Nephron progenitor cell (in vitro differentiated cells): ENCODE measurements around the gene CTNND2.

Source experiments
- DNase-seq: peaks from one replicate; pipeline ENCODE4 v3.0.0; 2021
- H3K27ac Mint-ChIP-seq: 2 replicates; pipeline ENCODE4 v1.8.0; 2021; ENCODE audit warnings: mild to moderate bottlenecking, moderate library complexity, mixed read lengths
- H3K27me3 Mint-ChIP-seq: 2 replicates; pipeline ENCODE4 v1.8.0; 2021; ENCODE audit warnings: mild to moderate bottlenecking, low read depth, mixed read lengths; ENCODE audit not compliant: poor library complexity
- H3K36me3 Mint-ChIP-seq: 2 replicates; pipeline ENCODE4 v1.8.0; 2021; ENCODE audit warnings: low read depth, mixed read lengths
- H3K4me1 Mint-ChIP-seq: 2 replicates; pipeline ENCODE4 v1.8.0; 2021; ENCODE audit warnings: mixed read lengths
- H3K4me3 Mint-ChIP-seq: 2 replicates; pipeline ENCODE4 v1.8.0; 2021; ENCODE audit warnings: mild to moderate bottlenecking, moderate library complexity, mixed read lengths
- H3K9me3 Mint-ChIP-seq: 2 replicates; pipeline ENCODE4 v1.8.0; 2021; ENCODE audit warnings: mild to moderate bottlenecking, moderate library complexity, mixed read lengths
- TF ChIP-seq, protein P1 (sequence below): fragments of 200-600 bp; sonication (generic); IDR thresholded peaks from 2 replicates; pipeline ENCODE4 v1.5.0; 2021; ENCODE audit warnings: antibody characterized with exemption

CTNND2 gene

DNA sequence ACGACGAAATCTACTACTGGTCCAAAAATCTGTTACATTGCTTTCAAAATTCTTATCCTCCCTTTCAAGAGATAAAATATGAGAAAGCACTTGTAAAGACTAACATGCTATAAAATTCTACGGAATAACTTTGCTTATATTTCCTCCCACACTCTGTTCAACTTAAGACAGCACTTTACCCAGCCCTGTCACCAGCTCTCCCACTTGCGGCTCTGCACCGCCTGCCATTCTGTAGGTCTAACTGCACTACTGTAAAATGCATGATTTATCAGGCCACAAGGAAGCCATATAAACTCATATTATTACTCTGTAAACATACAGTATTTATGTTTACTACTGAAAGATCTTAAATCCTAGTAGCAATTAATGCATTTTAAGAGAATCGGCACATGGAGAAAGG is 11.4 kb downstream of the CTNND2 start:
- Mint-ChIP-seq H3K36me3 (no peaks in the 10 kb centered on the region), H3K4me3 (no peak overlapping the region), H3K27me3 (peaks cover under 1% of the 10 kb centered on the region), H3K4me1 (no peaks in the 10 kb centered on the region), H3K9me3 (peaks cover 7% of the 10 kb centered on the region), H3K27ac (no peak overlapping the region)
- DNase-seq: no peak
- TF ChIP-seq, protein P1, sequence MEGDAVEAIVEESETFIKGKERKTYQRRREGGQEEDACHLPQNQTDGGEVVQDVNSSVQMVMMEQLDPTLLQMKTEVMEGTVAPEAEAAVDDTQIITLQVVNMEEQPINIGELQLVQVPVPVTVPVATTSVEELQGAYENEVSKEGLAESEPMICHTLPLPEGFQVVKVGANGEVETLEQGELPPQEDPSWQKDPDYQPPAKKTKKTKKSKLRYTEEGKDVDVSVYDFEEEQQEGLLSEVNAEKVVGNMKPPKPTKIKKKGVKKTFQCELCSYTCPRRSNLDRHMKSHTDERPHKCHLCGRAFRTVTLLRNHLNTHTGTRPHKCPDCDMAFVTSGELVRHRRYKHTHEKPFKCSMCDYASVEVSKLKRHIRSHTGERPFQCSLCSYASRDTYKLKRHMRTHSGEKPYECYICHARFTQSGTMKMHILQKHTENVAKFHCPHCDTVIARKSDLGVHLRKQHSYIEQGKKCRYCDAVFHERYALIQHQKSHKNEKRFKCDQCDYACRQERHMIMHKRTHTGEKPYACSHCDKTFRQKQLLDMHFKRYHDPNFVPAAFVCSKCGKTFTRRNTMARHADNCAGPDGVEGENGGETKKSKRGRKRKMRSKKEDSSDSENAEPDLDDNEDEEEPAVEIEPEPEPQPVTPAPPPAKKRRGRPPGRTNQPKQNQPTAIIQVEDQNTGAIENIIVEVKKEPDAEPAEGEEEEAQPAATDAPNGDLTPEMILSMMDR: no peak

DNA sequence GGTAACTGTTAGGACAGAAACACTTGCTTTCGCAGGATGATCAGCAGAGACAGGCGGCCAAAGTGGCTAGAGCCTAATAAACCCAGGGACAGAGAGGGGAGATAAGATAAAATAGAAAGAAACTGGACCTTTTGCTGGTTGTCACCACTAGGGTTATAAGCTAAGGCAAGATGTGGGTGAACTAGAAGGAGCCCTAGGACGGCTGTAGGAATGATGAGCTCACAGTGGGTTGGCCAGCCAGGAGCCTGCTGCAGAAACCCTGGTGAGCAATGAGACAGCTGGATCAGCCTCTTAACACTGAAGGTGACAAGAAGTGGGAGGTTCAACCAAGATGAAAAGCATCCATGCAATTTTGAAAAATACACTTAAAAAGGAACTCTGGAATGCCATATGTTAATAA is 13.5 kb downstream of the CTNND2 start:
- Mint-ChIP-seq H3K36me3 (no peaks in the 10 kb centered on the region), H3K9me3 (no peaks in the 10 kb centered on the region), H3K4me3 (no peak overlapping the region), H3K4me1 (no peaks in the 10 kb centered on the region), H3K27me3 (no peaks in the 10 kb centered on the region), H3K27ac (no peak overlapping the region)
- no peak for DNase-seq
- TF ChIP-seq, protein P1: no peak

DNA sequence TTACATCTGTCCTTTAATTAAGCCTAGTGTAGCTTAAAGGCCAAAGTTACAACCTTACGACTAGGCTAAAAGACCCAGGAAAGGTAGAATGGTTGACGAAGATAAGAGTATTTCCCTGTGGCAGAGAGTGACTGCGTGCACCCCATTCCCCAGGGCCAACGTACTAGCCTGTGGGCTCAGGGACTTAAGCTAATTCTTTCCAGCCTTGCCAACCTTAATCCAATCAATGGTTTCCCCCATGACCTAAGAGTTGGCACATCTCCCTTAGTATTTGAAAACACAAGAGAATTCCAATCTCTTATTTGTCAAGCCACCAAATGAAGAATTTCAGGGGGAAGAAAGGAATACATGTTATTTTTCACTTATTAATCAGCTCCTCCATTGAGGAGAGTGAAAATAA is 16.0 kb downstream of the CTNND2 start:
- Mint-ChIP-seq H3K27me3 (no peaks in the 10 kb centered on the region), H3K9me3 (no peaks in the 10 kb centered on the region)

DNA sequence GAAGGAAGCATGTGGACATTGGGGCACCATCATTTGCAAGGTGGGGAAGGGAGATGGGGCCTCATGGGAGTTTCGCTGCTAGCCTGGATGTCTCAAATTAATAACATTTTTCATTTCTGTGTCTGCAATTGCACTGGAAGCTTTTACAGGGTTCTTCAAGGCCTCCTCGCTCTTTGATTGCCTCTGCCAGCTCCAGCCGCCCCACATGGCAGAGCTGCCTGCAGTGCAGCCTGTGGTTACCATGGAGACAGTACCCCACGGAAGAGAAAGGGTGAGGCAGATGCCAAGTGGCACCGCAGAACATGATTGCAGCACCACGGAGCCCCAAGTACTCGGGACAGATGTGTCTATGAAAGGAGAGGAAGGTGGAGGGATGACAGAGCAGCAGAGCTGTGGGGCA is 25.4 kb downstream of the CTNND2 start:
- peak overlapping the region; percentile 55 for H3K27ac Mint-ChIP-seq
- no peaks in the 10 kb centered on the region for H3K27me3 Mint-ChIP-seq
- H3K4me3 Mint-ChIP-seq: no peak overlapping the region
- no peak for DNase-seq
- no peaks in the 10 kb centered on the region for H3K4me1 Mint-ChIP-seq
- H3K36me3 Mint-ChIP-seq: no peaks in the 10 kb centered on the region
- TF ChIP-seq, protein P1: no peak
- peaks cover 7% of the 10 kb centered on the region for H3K9me3 Mint-ChIP-seq

More for the DNA sequence above, 16.0 kb downstream of the CTNND2 start:
- Mint-ChIP-seq H3K4me3 (no peak overlapping the region), H3K36me3 (no peaks in the 10 kb centered on the region), H3K27ac (no peak overlapping the region), H3K4me1 (no peaks in the 10 kb centered on the region)
- TF ChIP-seq, protein P1: no peak
- DNase-seq: no peak

DNA sequence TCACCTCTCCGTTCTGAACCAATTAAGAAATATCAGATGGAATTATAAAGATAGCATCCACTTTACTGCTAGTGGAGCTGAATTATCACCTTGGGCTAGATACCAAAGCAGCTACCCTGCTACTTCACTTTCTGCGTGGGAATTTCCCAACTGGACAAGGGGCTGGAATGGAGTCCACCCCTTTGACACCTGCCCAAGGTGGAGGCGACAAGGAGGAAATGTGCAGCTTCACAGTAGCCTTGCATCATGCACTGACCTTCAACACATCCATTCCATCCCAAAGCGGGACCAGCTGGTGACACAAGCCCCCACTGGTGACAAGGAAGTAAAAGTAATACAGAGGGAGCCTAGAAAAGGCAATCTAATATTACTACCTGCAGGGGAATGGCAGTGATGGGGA is 30.7 kb downstream of the CTNND2 start:
- no peak for DNase-seq
- Mint-ChIP-seq H3K4me3 (no peak overlapping the region), H3K27me3 (peaks cover 3% of the 10 kb centered on the region), H3K9me3 (no peaks in the 10 kb centered on the region), H3K36me3 (no peaks in the 10 kb centered on the region), H3K4me1 (no peaks in the 10 kb centered on the region), H3K27ac (no peak overlapping the region)
- TF ChIP-seq, protein P1: no peak

DNA sequence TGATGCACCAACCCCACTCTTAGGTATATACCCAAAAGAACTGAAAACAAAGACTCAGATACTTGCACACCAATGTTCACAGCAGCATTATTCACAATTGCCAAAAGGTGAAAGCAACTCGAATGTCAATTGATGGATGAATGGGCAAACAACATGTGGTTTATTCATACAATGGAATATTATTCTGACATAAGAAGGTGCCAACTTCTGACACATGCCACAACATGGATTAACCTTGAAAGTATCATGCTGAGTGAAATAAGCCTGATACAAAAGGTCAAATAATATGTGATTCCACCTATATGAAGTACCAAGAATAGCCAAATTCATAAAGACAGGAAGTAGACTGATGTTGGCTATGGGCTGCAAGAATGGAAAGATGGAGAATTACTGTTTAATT is 35.0 kb downstream of the CTNND2 start:
- Mint-ChIP-seq H3K9me3 (peaks cover 4% of the 10 kb centered on the region), H3K27ac (no peak overlapping the region), H3K27me3 (peaks cover 7% of the 10 kb centered on the region), H3K4me3 (no peak overlapping the region), H3K36me3 (no peaks in the 10 kb centered on the region), H3K4me1 (peaks cover 2% of the 10 kb centered on the region)
- DNase-seq: no peak
- TF ChIP-seq, protein P1: no peak
